A549 treated with ZK216348 at 1 μM for 4 hours (cell line): ENCODE results near the gene PTPN11. TPM values are rescaled to one million over a fixed set of nuclear protein-coding genes. Genes with fewer than 3 reads are reported as not detected.

ENCODE experiments used
- total RNA-seq: library from RNA; stranded (reverse); fragments of 200-300 nt; extraction: Qiagen RNA extraction; gene quantifications from 5 replicates; pipeline ENCODE4 v1.2.3, GENCODE V29; 2022; ENCODE audit warnings: low read depth

Gene PTPN11
- 37.7 to 65.2 TPM (median 57.9 TPM) in 5 replicates for total RNA-seq

DNA sequence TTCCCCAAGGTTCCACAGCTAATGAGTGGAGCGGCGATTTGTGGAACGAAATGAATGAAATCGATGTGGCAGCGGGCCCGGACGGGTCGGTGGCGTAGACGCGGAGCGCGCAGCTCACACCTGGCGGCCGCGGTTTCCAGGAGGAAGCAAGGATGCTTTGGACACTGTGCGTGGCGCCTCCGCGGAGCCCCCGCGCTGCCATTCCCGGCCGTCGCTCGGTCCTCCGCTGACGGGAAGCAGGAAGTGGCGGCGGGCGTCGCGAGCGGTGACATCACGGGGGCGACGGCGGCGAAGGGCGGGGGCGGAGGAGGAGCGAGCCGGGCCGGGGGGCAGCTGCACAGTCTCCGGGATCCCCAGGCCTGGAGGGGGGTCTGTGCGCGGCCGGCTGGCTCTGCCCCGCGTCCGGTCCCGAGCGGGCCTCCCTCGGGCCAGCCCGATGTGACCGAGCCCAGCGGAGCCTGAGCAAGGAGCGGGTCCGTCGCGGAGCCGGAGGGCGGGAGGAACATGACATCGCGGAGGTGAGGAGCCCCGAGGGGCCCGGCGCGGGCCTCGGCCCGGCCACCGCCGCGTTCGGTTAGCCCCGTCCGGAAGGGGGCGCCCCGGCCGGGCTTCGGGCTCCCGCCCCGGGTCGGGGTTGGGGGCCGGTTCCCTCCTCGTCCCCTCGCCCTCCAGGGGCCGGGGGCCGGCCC, at the start of gene PTPN11:
PTPN11 (plus strand) TSS at position 340 of the 689 bp plus-strand sequence; CDS start at position 505, 165 bp downstream.

DNA sequence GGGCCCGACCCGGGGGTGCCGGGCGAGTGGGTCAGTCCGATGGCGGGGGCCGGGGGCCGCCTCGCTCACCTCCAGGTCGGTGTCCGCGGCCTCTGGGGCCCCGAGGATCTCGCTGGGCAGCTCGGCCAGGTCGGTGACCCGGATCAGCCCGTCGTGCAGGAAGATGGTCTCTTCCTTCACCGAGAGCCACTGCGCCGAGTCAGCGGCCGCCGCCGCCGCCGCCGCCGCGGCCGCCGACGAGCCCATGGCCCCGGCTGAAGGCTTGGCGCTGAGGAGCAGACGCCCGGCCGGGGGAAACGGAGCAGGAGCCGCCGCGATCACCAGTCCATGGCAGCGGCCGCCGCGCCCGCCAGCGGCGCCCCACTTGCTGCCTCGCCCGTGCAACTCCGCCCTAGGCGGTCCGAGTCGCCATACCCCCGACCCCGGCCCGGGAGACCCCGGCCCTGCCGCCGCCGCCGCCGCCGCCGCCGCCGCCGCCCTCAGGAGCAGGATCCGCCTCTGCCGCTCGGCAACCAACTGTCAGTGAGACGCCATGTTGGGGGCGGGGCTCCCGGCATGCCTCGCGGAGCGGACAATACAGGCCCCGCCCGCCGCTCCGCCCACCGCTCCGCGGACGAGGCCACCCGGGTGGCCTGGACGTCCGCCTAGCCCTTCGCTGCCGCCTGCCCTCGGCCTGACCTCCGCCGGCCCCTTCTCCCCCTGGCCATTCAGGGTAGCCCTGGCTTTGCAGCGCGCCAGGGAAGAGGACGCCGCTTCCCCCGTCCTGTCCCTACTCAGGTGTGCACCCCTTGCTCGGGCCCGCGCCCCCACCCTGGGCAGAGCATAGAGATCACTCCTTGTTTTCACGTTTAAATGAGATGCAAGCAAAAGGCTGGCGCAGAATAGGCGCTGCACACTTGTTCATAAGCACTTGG, 36.6 kb upstream of the PTPN11 start, which contains the start of gene HECTD4:
HECTD4 (minus strand) TSS at position 549 of the 914 bp plus-strand sequence; CDS start at position 246, 303 bp downstream.

DNA sequence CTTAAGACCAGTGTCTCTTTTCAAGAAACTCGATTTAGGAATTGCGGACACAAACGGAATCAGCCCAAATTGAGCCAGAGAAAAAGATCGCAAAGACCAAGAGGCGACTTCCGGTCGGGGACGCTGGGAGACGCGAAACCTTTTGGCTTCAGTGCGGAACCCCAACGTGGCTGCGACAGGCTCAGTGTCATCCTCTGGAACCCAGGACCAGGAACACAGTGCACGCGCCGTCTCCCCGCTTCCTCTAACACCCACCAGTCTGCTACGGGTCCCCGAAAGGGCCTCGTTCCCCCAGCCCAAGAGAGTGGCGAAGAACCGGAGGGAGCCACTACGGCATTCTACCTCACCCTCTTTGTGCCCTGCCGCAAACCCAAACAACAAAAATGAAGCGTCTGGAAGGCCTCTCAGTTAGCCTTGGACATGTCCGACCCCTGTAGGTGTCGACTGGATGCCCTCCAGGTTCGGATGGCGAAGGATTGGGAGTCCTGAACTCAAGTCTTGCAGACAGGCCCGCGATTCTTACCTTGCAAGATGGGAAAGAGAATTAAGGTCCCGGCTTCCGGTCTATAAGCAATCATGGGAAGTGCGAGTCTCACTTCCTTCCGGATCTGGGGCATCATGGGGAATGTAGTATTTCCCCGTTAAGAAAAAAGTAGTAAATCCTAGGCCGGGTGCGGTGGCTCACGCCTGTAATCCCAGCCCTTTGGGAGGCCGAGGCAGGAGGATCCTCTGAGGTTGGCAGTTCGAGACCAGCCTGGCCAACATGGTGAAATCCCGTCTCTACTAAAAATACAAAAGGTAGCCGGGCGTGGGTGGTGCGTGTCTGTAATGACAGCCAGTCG, 9.5 kb upstream of the PTPN11 start, which contains the start of gene RPL6:
RPL6 (minus strand) TSS at position 542 of the 842 bp plus-strand sequence. CDS start 949 bp downstream, outside the sequence.

Other genes starting within 250 kb of the PTPN11 start
- gene HECTD4, start 36.5 kb upstream of the PTPN11 start, total RNA-seq, result 10.6 to 15.9 TPM (median 12.3 TPM) in 5 replicates
- 1,955 to 3,231 TPM (median 2,100 TPM) in 5 replicates for gene RPL6, start 9.3 kb upstream of the PTPN11 start, total RNA-seq